CD14-positive monocyte (primary cell): ENCODE data around the gene SEZ6L. TPM values are rescaled to one million over a fixed set of nuclear protein-coding genes. Genes with fewer than 3 reads are reported as not detected.

Source experiments
- DNase-seq, 3 donors: peaks; one replicate each; pipeline ENCODE4 v3.0.0-alpha.2; 2011 to 2022
- H2AFZ ChIP-seq: 2 replicates; pipeline ENCODE4 v1.6.0; 2012; ENCODE audit warnings: mild to moderate bottlenecking, low read depth, low read length, inconsistent platforms; ENCODE audit not compliant: insufficient read depth, poor library complexity, severe bottlenecking
- H3K27ac ChIP-seq, 2 donors: 1 replicate in 1 of 2; 2 replicates in 1 of 2; pipeline ENCODE4 v1.5.1; 2012 to 2013; ENCODE audit warnings: low read length in 2 of 2, control low read depth in 1 of 2, inconsistent platforms in 1 of 2, low read depth in 1 of 2, mild to moderate bottlenecking in 1 of 2
- H3K27me3 ChIP-seq, 2 donors: one replicate each; pipeline versions ENCODE4 v1.6.0 to v1.6.1; 2011 to 2013; ENCODE audit warnings: low read length in 2 of 2; ENCODE audit not compliant: control insufficient read depth in 2 of 2, insufficient read depth in 2 of 2
- H3K36me3 ChIP-seq, 2 donors: replicated peaks in 1 of 2; 1 replicate in 1 of 2; 2 replicates in 1 of 2; pipeline versions ENCODE4 v1.5.1 to v1.6.1; 2012 to 2013; ENCODE audit warnings: low read length in 2 of 2, control low read depth in 1 of 2, inconsistent platforms in 1 of 2, mild to moderate bottlenecking in 1 of 2; ENCODE audit not compliant: insufficient read depth in 2 of 2, control insufficient read depth in 1 of 2
- H3K4me1 ChIP-seq, 2 donors: 1 replicate in 1 of 2; 2 replicates in 1 of 2; pipeline versions ENCODE4 v1.5.1 to v1.6.1; 2012 to 2013; ENCODE audit warnings: low read length in 2 of 2, control low read depth in 1 of 2, inconsistent platforms in 1 of 2, mild to moderate bottlenecking in 1 of 2, moderate library complexity in 1 of 2; ENCODE audit not compliant: insufficient read depth in 2 of 2, control insufficient read depth in 1 of 2
- H3K4me2 ChIP-seq: replicated peaks from 2 replicates; pipeline ENCODE3; 2012; ENCODE audit warnings: low read length, moderate library complexity, mild to moderate bottlenecking; ENCODE audit not compliant: poor library complexity, severe bottlenecking; ENCODE audit errors: extremely low read depth
- H3K4me3 ChIP-seq, 3 experiments: fragments of 200-600 bp in 1 of 3; sonication (generic) in 1 of 3; replicated peaks in 1 of 3; 1 replicate in 2 of 3; 2 replicates in 1 of 3; pipeline ENCODE4 v1.5.1; 2011 to 2013; ENCODE audit warnings: low read length in 3 of 3, mild to moderate bottlenecking in 3 of 3, control low read depth in 2 of 3, low read depth in 2 of 3, inconsistent platforms in 1 of 3, moderate library complexity in 1 of 3
- H3K79me2 ChIP-seq: 2 replicates; pipeline ENCODE4 v1.6.0; 2012; ENCODE audit warnings: mild to moderate bottlenecking, control low read depth, inconsistent platforms, low read length, moderate library complexity; ENCODE audit not compliant: insufficient read depth
- H3K9ac ChIP-seq: 2 replicates; pipeline ENCODE4 v1.6.0; 2017; ENCODE audit warnings: low read length, mild to moderate bottlenecking; ENCODE audit not compliant: insufficient read depth, poor library complexity, severe bottlenecking
- H3K9me3 ChIP-seq, 2 donors: replicated peaks in 1 of 2; 1 replicate in 1 of 2; 2 replicates in 1 of 2; pipeline versions ENCODE4 v1.5.1 to v1.6.1; 2012 to 2013; ENCODE audit warnings: low read length in 2 of 2, control low read depth in 1 of 2; ENCODE audit not compliant: control insufficient read depth in 1 of 2, insufficient read depth in 1 of 2
- H4K20me1 ChIP-seq: 2 replicates; pipeline ENCODE4 v1.6.0; 2012; ENCODE audit warnings: mild to moderate bottlenecking, low read length, control low read depth, moderate library complexity; ENCODE audit not compliant: insufficient read depth
- H3K27ac Mint-ChIP-seq, 7 donors: one replicate each; pipeline ENCODE4 v1.8.0; 2020; ENCODE audit warnings: mild to moderate bottlenecking in 7 of 7, mixed read lengths in 7 of 7, moderate library complexity in 6 of 7, inconsistent platforms in 2 of 7
- H3K27me3 Mint-ChIP-seq, 3 donors: one replicate each; pipeline ENCODE4 v1.8.0; 2021 to 2022; ENCODE audit warnings: low read depth in 3 of 3, mild to moderate bottlenecking in 3 of 3, mixed read lengths in 3 of 3, moderate library complexity in 3 of 3, inconsistent platforms in 1 of 3
- H3K36me3 Mint-ChIP-seq, 2 donors: one replicate each; pipeline ENCODE4 v1.8.0; 2020; ENCODE audit warnings: mixed read lengths in 2 of 2, inconsistent platforms in 1 of 2, mild to moderate bottlenecking in 1 of 2
- H3K4me1 Mint-ChIP-seq: one replicate; pipeline ENCODE4 v1.8.0; 2020; ENCODE audit warnings: mild to moderate bottlenecking, mixed read lengths
- H3K4me3 Mint-ChIP-seq, 2 donors: one replicate each; pipeline ENCODE4 v1.8.0; 2020; ENCODE audit warnings: mild to moderate bottlenecking in 2 of 2, mixed read lengths in 2 of 2, moderate library complexity in 1 of 2
- H3K9me3 Mint-ChIP-seq, 7 donors: one replicate each; pipeline ENCODE4 v1.8.0; 2020 to 2022; ENCODE audit warnings: mixed read lengths in 7 of 7, mild to moderate bottlenecking in 6 of 7, moderate library complexity in 6 of 7, inconsistent platforms in 2 of 7
- WGBS: methylation state at CpG from one replicate; pipeline ENCODE4 v1.1.5; 2013; ENCODE audit warnings: missing lambda C conversion rate; ENCODE audit not compliant: insufficient coverage; 5-methylcytosine and 5-hydroxymethylcytosine counted together
- intact Hi-C, 2 donors: fragments of 100-400 bp; cut with micrococcal nuclease; formaldehyde crosslinking; loops; one replicate each; pipeline versions ENCODE4 v1.15.0 to v1.15.1; 2023
- polyA plus RNA-seq, 3 donors: library from polyadenylated mRNA; depleted of rRNA in 1 of 3; unstranded in 2 of 3; stranded (reverse) in 1 of 3; fragments of 300-500 nt in 2 of 3; fragments of >200 nt in 1 of 3; fragmentation: Illumina TruSeq in 2 of 3; gene quantifications; 1 replicate in 2 of 3; 2 replicates in 1 of 3; pipeline ENCODE4 v1.2.3, GENCODE V29; 2012 to 2021
- TF ChIP-seq, protein P1 (sequence below): fragments of 200-600 bp; IDR thresholded peaks from one replicate; pipeline ENCODE4 v1.8.0; 2022; ENCODE audit warnings: antibody characterized with exemption, mild to moderate bottlenecking

Gene SEZ6L
- polyA plus RNA-seq, 3 donors = 0.43 to 2.8 (median 0.71) TPM

DNA sequence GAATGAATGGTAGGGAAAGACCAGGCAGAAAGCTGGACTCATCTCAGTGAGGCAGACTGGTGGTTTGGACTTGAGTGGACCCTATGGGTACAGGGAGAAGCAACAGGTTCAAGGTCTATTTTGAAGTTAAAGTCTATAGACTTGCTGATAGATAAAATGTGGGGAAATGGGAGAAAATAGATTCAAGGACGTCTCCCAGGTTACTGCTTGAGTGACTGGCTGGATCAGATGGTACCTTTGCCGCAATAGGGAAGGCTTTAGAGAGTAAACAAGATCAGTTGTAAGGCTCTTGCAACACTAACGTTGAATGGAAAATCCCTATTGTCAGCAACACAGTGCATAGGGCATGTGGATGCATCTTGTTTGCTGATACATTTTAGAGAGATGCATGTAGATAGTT lies 27.4 kb downstream of the SEZ6L start:
- WGBS = 95% methylated on average over 2 of the region's 3 CpGs

DNA sequence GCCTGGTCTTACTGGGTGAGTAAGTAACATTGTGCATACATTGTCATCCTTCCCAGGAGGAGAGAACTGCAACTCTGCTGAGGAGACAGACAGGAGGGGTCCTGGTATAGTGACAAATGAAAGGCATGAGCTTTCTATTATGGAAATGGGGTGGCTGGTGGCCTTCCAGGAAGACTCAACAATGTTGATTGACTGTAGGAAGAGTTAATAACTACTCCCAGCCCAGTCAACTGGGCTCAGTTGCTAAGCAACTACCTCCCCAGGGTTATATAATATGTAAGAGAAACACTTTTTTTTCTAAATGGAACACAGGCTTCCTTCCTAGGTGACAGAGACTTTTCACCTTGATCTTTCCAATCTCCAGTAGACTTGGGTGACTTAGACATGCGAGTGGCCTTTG lies 28.2 kb downstream of the SEZ6L start:
- Mint-ChIP-seq H3K9me3 (peaks cover 0 to 2% (median 0%) of the 10 kb centered on the region in 7 donors), H3K4me1 (no peaks in the 10 kb centered on the region)
- no peak for DNase-seq

More for the DNA sequence above, 27.4 kb downstream of the SEZ6L start:
- TF ChIP-seq, protein P1, sequence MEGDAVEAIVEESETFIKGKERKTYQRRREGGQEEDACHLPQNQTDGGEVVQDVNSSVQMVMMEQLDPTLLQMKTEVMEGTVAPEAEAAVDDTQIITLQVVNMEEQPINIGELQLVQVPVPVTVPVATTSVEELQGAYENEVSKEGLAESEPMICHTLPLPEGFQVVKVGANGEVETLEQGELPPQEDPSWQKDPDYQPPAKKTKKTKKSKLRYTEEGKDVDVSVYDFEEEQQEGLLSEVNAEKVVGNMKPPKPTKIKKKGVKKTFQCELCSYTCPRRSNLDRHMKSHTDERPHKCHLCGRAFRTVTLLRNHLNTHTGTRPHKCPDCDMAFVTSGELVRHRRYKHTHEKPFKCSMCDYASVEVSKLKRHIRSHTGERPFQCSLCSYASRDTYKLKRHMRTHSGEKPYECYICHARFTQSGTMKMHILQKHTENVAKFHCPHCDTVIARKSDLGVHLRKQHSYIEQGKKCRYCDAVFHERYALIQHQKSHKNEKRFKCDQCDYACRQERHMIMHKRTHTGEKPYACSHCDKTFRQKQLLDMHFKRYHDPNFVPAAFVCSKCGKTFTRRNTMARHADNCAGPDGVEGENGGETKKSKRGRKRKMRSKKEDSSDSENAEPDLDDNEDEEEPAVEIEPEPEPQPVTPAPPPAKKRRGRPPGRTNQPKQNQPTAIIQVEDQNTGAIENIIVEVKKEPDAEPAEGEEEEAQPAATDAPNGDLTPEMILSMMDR = no peak
- Histone ChIP-seq H3K9ac (no peak overlapping the region), H4K20me1 (no peaks in the 10 kb centered on the region), H3K4me2 (no peak overlapping the region), H3K79me2 (no peaks in the 10 kb centered on the region), H3K9me3 (no peaks in the 10 kb centered on the region), H3K36me3 (no peaks in the 10 kb centered on the region), H2AFZ (no peak overlapping the region), H3K27ac (no peak overlapping the region), H3K4me1 (no peaks in the 10 kb centered on the region), H3K27me3 (no peaks in the 10 kb centered on the region), H3K4me3 (no peak overlapping the region)
- Mint-ChIP-seq H3K36me3 (no peaks in the 10 kb centered on the region), H3K27ac (no peak overlapping the region), H3K4me1 (no peaks in the 10 kb centered on the region), H3K27me3 (peaks cover 0 to 6% (median 2%) of the 10 kb centered on the region in 3 donors), H3K4me3 (no peak overlapping the region), H3K9me3 (peaks cover 0 to 2% (median 0%) of the 10 kb centered on the region in 7 donors)
- no peak for DNase-seq
- intact Hi-C loops = no loop called here

More for the DNA sequence above, 28.2 kb downstream of the SEZ6L start:
- H2AFZ ChIP-seq = no peak overlapping the region
- intact Hi-C loops = no loop called here
- H3K27me3 Mint-ChIP-seq = peaks cover 0 to 6% (median 2%) of the 10 kb centered on the region in 3 donors
- TF ChIP-seq, protein P1 = no peak
- H4K20me1 ChIP-seq = no peaks in the 10 kb centered on the region
- no peaks in the 10 kb centered on the region for H3K27me3 ChIP-seq
- no peaks in the 10 kb centered on the region for H3K36me3 Mint-ChIP-seq
- H3K36me3 ChIP-seq = no peaks in the 10 kb centered on the region
- H3K27ac Mint-ChIP-seq = no peak overlapping the region
- no peak overlapping the region for H3K9ac ChIP-seq
- H3K9me3 ChIP-seq = no peaks in the 10 kb centered on the region
- no peaks in the 10 kb centered on the region for H3K4me1 ChIP-seq
- no CpG with 5 or more reads among the region's 1 CpG for WGBS
- H3K4me2 ChIP-seq = no peak overlapping the region
- H3K79me2 ChIP-seq = no peaks in the 10 kb centered on the region
- H3K27ac ChIP-seq = no peak overlapping the region
- no peak overlapping the region for H3K4me3 ChIP-seq
- no peak overlapping the region for H3K4me3 Mint-ChIP-seq
